Measurements from ENCODE around the gene MYD88.

GRCh38 chr3:38170722-38171121, 32.3 kb downstream of the MYD88 start:
- TF ChIP-seq EHF (CRISPR knock-in tag; IDR thresholded peaks at IDR 0.05) = no peak
- TF ChIP-seq CTCF (IDR thresholded peaks at IDR 0.05) = no peak
- TF ChIP-seq POLR2A (IDR thresholded peaks at IDR 0.05; ENCODE audit: low read length) = no peak
